Measurements from ENCODE around the gene RCC1. TPM values are rescaled to one million over a fixed set of nuclear protein-coding genes. Genes with fewer than 3 reads are reported as not detected.

The RCC1 gene
- total RNA-seq: 45.9 and 47.2 TPM in 2 replicates

GRCh38 chr1:28505406-28506187 lies at the start of gene RCC1:
Gene RCC1, plus strand, starts transcription at chr1:28506043. Its CDS starts 23,824 bp downstream, at chr1:28529867.

GRCh38 chr1:28552758-28553663 lies 47.2 kb downstream of the RCC1 start, which contains the start of gene TRNAU1AP:
Gene TRNAU1AP, plus strand, starts transcription at chr1:28553085. Its CDS starts 26 bp downstream, at chr1:28553111.

Other genes starting within 250 kb of the RCC1 start
- 15.8 and 32.8 TPM in 2 replicates for gene SESN2, start 246.5 kb upstream of the RCC1 start, total RNA-seq
- gene MED18, start 177.0 kb upstream of the RCC1 start, total RNA-seq: 21.5 and 29.3 TPM in 2 replicates
- 7.3 and 10.0 TPM in 2 replicates for gene PHACTR4, start 136.3 kb upstream of the RCC1 start, total RNA-seq
- gene TRNAU1AP, start 47.0 kb downstream of the RCC1 start, total RNA-seq: 19.2 and 21.0 TPM in 2 replicates
- 2.2 and 5.7 TPM in 2 replicates for gene RAB42, start 86.2 kb downstream of the RCC1 start, total RNA-seq
- gene TAF12, start 137.0 kb downstream of the RCC1 start, total RNA-seq: 34.2 and 34.8 TPM in 2 replicates
- gene RNU11, start 142.6 kb downstream of the RCC1 start, total RNA-seq: not detected in 2 replicates
- gene GMEB1, start 162.7 kb downstream of the RCC1 start, total RNA-seq: 8.4 and 10.2 TPM in 2 replicates
- 46.5 and 48.9 TPM in 2 replicates for gene YTHDF2, start 230.9 kb downstream of the RCC1 start, total RNA-seq